Adrenal gland (tissue), 5 donors: ENCODE data around the gene MSMB.

Source experiments
- CTCF ChIP-seq, 6 experiments: fragments of 450-650 bp in 4 of 6; fragments of 200-600 bp in 2 of 6; sonication (generic) in 1 of 6; IDR thresholded peaks; 1 replicate in 5 of 6; 2 replicates in 1 of 6; pipeline versions ENCODE4 v1.5.1 to v1.8.0; 2016 to 2021; ENCODE audit warnings: antibody characterized with exemption in 6 of 6, mild to moderate bottlenecking in 2 of 6, moderate library complexity in 1 of 6
- POLR2A ChIP-seq, 2 donors: fragments of 450-650 bp; IDR thresholded peaks; one replicate each; pipeline ENCODE4 v1.6.1; 2017; ENCODE audit warnings: antibody characterized with exemption in 2 of 2, mild to moderate bottlenecking in 2 of 2, moderate library complexity in 1 of 2
- donor health status: DM: no; HTN: no; CAD: no.

- no peak for TF ChIP-seq CTCF (IDR thresholded peaks at IDR 0.05)
- no peak for TF ChIP-seq POLR2A (IDR thresholded peaks at IDR 0.05)
These were observed 5.0 kb upstream of the MSMB start for GRCh38 chr10:46050941-46051623.
